Measurements from ENCODE around the gene KRI1. TPM values are rescaled to one million over a fixed set of nuclear protein-coding genes. Genes with fewer than 3 reads are reported as not detected.
"Not testable (repeated sequence)": the region's sequence is repeated elsewhere in the genome, so short reads cannot be mapped to it uniquely, and the experiment has no call there.

Gene KRI1
- total RNA-seq, 1 donor from 2014 or later: 18.4 TPM

DNA sequence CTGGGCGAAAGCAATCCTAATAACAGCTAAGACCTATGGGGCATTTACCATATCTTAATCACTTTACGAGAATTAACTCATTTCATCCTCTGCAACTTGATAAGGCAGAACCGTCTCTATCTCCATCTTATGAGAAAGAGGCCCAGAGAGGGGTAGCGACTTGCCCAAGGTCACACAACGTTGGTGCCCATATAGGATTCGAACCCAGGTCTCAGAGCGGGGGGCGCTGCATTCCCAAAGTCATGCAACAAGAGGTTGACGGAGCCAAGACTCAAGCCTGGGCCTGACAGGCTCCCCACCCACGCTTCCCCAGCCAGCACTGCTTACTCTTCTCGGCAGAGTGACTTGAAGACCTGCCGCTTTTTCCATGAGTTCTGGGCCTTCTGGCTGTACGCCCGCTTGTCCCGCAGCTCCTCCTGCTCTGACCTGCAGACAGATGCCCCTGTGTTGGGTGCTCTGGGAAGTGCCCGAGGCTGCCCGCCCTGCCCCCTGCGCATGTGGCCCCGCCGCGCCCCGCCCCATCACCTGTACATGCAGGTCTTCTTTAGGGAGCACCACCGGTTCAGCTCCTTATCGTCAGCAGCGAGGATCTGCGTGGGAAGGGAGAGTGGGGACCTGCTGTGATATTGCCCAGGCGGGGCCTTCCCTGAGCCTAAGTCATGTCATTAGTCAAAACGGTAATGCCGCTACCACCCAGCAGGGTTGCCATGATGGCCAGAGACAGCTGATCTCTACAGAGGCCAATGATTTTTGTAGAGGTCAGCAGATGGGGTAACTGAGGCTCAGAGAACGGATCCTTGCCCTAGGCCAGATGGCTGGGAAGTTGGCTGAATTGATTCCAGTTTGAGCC, 10.8 kb downstream of the KRI1 start:
- no peak for DNase-seq (ENCODE audit: low read depth)
- H3K36me3 ChIP-seq (ENCODE audit: control insufficient read depth, insufficient read depth, low read length): no peaks in the 10 kb centered on the region
- no peaks in the 10 kb centered on the region for H3K27me3 ChIP-seq (ENCODE audit: control insufficient read depth, insufficient read depth, low read length)
- H3K4me3 ChIP-seq (ENCODE audit: low read depth, low read length): no peak overlapping the region
- TF ChIP-seq CTCF (IDR thresholded peaks at IDR 0.05; ENCODE audit: insufficient read depth, low read length, poor library complexity, severe bottlenecking): no peak

DNA sequence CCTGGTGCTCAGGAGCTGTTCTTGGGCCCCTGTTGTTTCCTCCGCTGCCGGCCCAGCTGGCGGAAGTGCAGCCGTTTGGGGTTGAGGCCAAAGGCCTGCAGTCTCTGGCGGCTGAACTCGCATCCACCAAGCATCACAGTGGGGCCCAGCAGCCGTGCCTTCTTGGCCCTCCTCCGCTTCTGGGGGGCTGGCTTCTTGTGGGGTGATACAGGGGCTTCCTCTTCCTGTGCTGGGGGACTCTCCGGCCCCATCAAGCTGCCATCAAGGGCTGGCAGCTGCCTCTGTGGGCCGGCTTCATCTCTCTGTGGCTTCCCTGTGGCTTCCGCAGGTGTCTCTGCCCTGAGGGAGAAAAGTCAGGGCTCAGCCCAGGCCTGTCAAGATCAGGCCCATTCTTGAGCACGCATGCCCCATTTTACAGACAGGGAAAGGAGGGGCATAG, 11.8 kb downstream of the KRI1 start:
- H3K4me3 ChIP-seq (ENCODE audit: low read depth, low read length): no peak overlapping the region
- TF ChIP-seq CTCF (IDR thresholded peaks at IDR 0.05; ENCODE audit: insufficient read depth, low read length, poor library complexity, severe bottlenecking): no peak
- no peaks in the 10 kb centered on the region for H3K36me3 ChIP-seq (ENCODE audit: control insufficient read depth, insufficient read depth, low read length)
- no peak for DNase-seq (ENCODE audit: low read depth)
- no peaks in the 10 kb centered on the region for H3K27me3 ChIP-seq (ENCODE audit: control insufficient read depth, insufficient read depth, low read length)

DNA sequence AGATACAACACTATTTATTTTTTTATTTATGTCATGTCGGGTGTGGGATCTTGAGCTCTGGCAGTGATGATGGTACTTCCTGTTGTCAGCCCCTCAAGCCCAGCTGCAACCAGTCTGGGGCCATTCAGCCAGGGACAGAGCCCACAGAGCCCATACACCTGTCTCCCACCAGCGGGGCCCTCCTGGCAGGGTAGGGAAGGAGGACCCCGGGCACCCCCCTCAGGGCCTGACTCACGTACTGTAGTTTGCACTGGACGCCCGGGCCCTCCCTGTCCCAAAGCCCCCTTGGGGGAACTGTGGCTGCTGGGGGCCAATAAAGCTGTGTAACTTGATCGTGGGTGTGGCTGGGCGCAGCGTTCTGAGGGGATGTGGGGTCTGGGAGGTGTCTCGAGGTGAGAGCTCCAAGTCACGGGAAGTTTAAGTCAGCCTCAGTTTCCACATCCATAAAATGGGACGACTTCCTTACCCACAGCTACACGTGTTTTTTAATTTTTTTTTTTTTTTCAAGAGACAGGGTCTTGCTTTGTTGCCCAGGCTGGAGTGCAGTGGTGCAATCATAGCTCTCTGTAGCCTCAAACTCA, 12.6 kb downstream of the KRI1 start:
- DNase-seq (ENCODE audit: low read depth): no peak
- Histone ChIP-seq H3K4me3 (ENCODE audit: low read depth, low read length) (no peak overlapping the region), H3K27me3 (ENCODE audit: control insufficient read depth, insufficient read depth, low read length) (no peaks in the 10 kb centered on the region), H3K36me3 (ENCODE audit: control insufficient read depth, insufficient read depth, low read length) (no peaks in the 10 kb centered on the region)
- TF ChIP-seq CTCF (IDR thresholded peaks at IDR 0.05; ENCODE audit: insufficient read depth, low read length, poor library complexity, severe bottlenecking): no peak

DNA sequence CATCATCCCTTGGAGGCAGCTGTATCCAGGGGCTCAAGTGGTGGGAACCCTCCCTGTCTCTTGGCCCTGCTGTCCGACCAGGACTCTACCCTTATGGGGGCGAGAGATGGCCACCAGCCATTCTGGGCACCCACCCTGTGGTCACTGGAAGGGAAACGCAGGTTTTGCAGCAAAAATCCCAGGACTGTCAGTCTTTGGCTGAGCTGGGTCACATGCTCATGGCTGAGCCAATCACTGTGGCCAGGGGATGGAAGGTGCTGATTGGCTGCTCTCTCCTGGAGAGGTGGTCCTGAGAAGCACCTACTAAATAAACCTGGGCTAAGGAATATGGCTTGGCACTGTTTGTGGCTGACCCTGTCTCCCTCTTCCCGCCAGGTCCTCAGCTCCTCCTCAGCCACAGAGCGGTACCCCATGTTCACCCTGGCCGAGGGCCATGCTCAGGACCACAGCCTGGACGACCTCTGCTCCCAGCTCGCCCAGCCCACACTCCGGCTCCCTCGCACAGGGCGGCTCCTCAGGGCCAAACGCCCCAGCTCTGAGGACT, 13.2 kb downstream of the KRI1 start:
- no peaks in the 10 kb centered on the region for H3K36me3 ChIP-seq (ENCODE audit: control insufficient read depth, insufficient read depth, low read length)
- H3K27me3 ChIP-seq (ENCODE audit: control insufficient read depth, insufficient read depth, low read length): no peaks in the 10 kb centered on the region
- TF ChIP-seq CTCF (IDR thresholded peaks at IDR 0.05; ENCODE audit: insufficient read depth, low read length, poor library complexity, severe bottlenecking): no peak
- H3K4me3 ChIP-seq (ENCODE audit: low read depth, low read length): no peak overlapping the region
- DNase-seq (ENCODE audit: low read depth): no peak

- DNase-seq (ENCODE audit: low read depth): no peak
- H3K36me3 ChIP-seq (ENCODE audit: control insufficient read depth, insufficient read depth, low read length): peaks cover 1% of the 10 kb centered on the region
- no peak overlapping the region for H3K4me3 ChIP-seq (ENCODE audit: low read depth, low read length)
Observed at GRCh38 chr19:10551698-10552301, 14.0 kb downstream of the KRI1 start.

DNA sequence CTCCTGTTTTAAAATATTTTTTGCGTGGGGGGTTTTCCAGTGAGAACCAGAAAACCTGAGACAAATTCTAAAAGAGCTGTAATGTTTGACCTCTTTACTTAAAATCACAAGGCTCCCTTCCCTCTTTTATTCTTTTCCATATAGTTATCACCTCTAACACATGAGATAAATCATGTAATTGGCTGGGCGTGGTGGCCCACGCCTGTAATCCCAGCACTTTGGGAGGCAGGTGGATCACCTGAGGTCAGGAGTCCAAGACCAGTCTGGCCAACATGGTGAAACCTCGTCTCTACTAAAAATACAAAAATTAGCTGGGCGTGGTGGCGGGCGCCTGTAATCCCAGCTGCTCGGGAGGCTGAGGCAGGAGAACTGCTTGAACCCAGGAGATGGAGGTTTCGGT, 14.8 kb downstream of the KRI1 start:
- H3K27me3 ChIP-seq (ENCODE audit: control insufficient read depth, insufficient read depth, low read length); DNase-seq (ENCODE audit: low read depth); H3K4me3 ChIP-seq (ENCODE audit: low read depth, low read length); H3K36me3 ChIP-seq (ENCODE audit: control insufficient read depth, insufficient read depth, low read length): not testable (repeated sequence)

More at GRCh38 chr19:10551698-10552301, 14.0 kb downstream of the KRI1 start:
- no peak for TF ChIP-seq CTCF (IDR thresholded peaks at IDR 0.05; ENCODE audit: insufficient read depth, low read length, poor library complexity, severe bottlenecking)
- no peaks in the 10 kb centered on the region for H3K27me3 ChIP-seq (ENCODE audit: control insufficient read depth, insufficient read depth, low read length)
